Activated CD4-positive, alpha-beta T cell treated with anti-CD3 and anti-CD28 coated beads, Interleukin-2, amount 10 ng/mL, durations not matched to agents 24 days and 14 days (primary cell): ENCODE measurements around the gene HLF. TPM values are rescaled to one million over a fixed set of nuclear protein-coding genes. Genes with fewer than 3 reads are reported as not detected.
"Not testable (repeated sequence)": the region's sequence is repeated elsewhere in the genome, so short reads cannot be mapped to it uniquely, and the experiment has no call there.

Source experiments
- DNase-seq: peaks from one replicate; pipeline ENCODE4 v3.0.0; 2022
- H3K27ac Mint-ChIP-seq: one replicate; pipeline ENCODE4 v1.8.0; 2022; ENCODE audit warnings: mild to moderate bottlenecking, mixed read lengths
- H3K27me3 Mint-ChIP-seq: one replicate; pipeline ENCODE4 v1.8.0; 2022; ENCODE audit warnings: mixed read lengths
- H3K36me3 Mint-ChIP-seq: one replicate; pipeline ENCODE4 v1.8.0; 2022; ENCODE audit warnings: low read depth, mild to moderate bottlenecking, mixed read lengths
- H3K4me1 Mint-ChIP-seq: one replicate; pipeline ENCODE4 v1.8.0; 2021; ENCODE audit warnings: mixed read lengths
- H3K4me3 Mint-ChIP-seq: one replicate; pipeline ENCODE4 v1.8.0; 2022; ENCODE audit warnings: mild to moderate bottlenecking, moderate library complexity, mixed read lengths
- H3K9me3 Mint-ChIP-seq: one replicate; pipeline ENCODE4 v1.8.0; 2021; ENCODE audit warnings: mixed read lengths
- intact Hi-C: fragments of 100-400 bp; cut with micrococcal nuclease; formaldehyde crosslinking; loops from one replicate; pipeline ENCODE4 v1.15.1; 2023
- total RNA-seq: library from RNA; stranded (reverse); gene quantifications from 2 replicates; pipeline ENCODE4 v1.2.3, GENCODE V29; 2022

HLF gene
- total RNA-seq, 1 donor from 2014 or later, result 1.3 TPM

GRCh38 chr17:55320594-55321426 is 56.0 kb downstream of the HLF start:
- H3K27me3 Mint-ChIP-seq, result peaks cover 2% of the 10 kb centered on the region
- peaks cover 4% of the 10 kb centered on the region for H3K4me1 Mint-ChIP-seq
- H3K4me3 Mint-ChIP-seq, result no peak overlapping the region
- H3K27ac Mint-ChIP-seq, result no peak overlapping the region
- H3K36me3 Mint-ChIP-seq, result no peaks in the 10 kb centered on the region
- DNase-seq, result no peak
- no peaks in the 10 kb centered on the region for H3K9me3 Mint-ChIP-seq
- intact Hi-C loops, result no loop called here

- Mint-ChIP-seq H3K4me3 (no peak overlapping the region), H3K4me1 (no peaks in the 10 kb centered on the region), H3K27ac (no peak overlapping the region), H3K27me3 (peaks cover 2% of the 10 kb centered on the region), H3K9me3 (no peaks in the 10 kb centered on the region), H3K36me3 (no peaks in the 10 kb centered on the region)
- no peak for DNase-seq
- intact Hi-C loops, result no loop called here
Measured at GRCh38 chr17:55321427-55322060, 56.8 kb downstream of the HLF start.

- no peaks in the 10 kb centered on the region for H3K36me3 Mint-ChIP-seq
- H3K4me1 Mint-ChIP-seq, result no peaks in the 10 kb centered on the region
- H3K4me3 Mint-ChIP-seq, result no peak overlapping the region
- H3K9me3 Mint-ChIP-seq, result no peaks in the 10 kb centered on the region
- no peak overlapping the region for H3K27ac Mint-ChIP-seq
- no peak for DNase-seq
- intact Hi-C loops, result no loop called here
- H3K27me3 Mint-ChIP-seq, result peaks cover 2% of the 10 kb centered on the region
Measured at GRCh38 chr17:55322453-55322985, 57.8 kb downstream of the HLF start.

GRCh38 chr17:55323518-55324295 is 58.9 kb downstream of the HLF start:
- Mint-ChIP-seq H3K27ac (no peak overlapping the region), H3K4me1 (no peaks in the 10 kb centered on the region), H3K27me3 (peaks cover 6% of the 10 kb centered on the region), H3K9me3 (no peaks in the 10 kb centered on the region), H3K4me3 (no peak overlapping the region), H3K36me3 (no peaks in the 10 kb centered on the region)
- intact Hi-C loops, result no loop called here
- DNase-seq, result no peak

- intact Hi-C loops, result no loop called here
- no peak overlapping the region for H3K27ac Mint-ChIP-seq
- no peaks in the 10 kb centered on the region for H3K4me1 Mint-ChIP-seq
- H3K4me3 Mint-ChIP-seq, result no peak overlapping the region
- peaks cover 8% of the 10 kb centered on the region for H3K27me3 Mint-ChIP-seq
- no peaks in the 10 kb centered on the region for H3K9me3 Mint-ChIP-seq
- DNase-seq, result no peak
- no peaks in the 10 kb centered on the region for H3K36me3 Mint-ChIP-seq
Measured at GRCh38 chr17:55324296-55324978, 59.7 kb downstream of the HLF start.

GRCh38 chr17:55325406-55325805 is 60.6 kb downstream of the HLF start:
- DNase-seq, result no peak
- Mint-ChIP-seq H3K27me3 (peaks cover 9% of the 10 kb centered on the region), H3K9me3 (no peaks in the 10 kb centered on the region), H3K36me3 (no peaks in the 10 kb centered on the region), H3K4me3 (no peak overlapping the region), H3K4me1 (no peaks in the 10 kb centered on the region), H3K27ac (no peak overlapping the region)
- intact Hi-C loops, result no loop called here

- no peak for DNase-seq
Measured at GRCh38 chr17:55326030-55326429, 61.3 kb downstream of the HLF start.

GRCh38 chr17:55327225-55328088 is 62.7 kb downstream of the HLF start:
- no peak overlapping the region for H3K4me3 Mint-ChIP-seq

More at GRCh38 chr17:55326030-55326429, 61.3 kb downstream of the HLF start:
- no peak overlapping the region for H3K27ac Mint-ChIP-seq
- peaks cover 11% of the 10 kb centered on the region for H3K27me3 Mint-ChIP-seq
- no peak overlapping the region for H3K4me3 Mint-ChIP-seq
- intact Hi-C loops, result no loop called here
- H3K9me3 Mint-ChIP-seq, result no peaks in the 10 kb centered on the region
- no peaks in the 10 kb centered on the region for H3K4me1 Mint-ChIP-seq
- H3K36me3 Mint-ChIP-seq, result no peaks in the 10 kb centered on the region

GRCh38 chr17:55328514-55328913 is 63.8 kb downstream of the HLF start:
- H3K36me3 Mint-ChIP-seq, DNase-seq, intact Hi-C loops, H3K4me3 Mint-ChIP-seq, H3K4me1 Mint-ChIP-seq, H3K27ac Mint-ChIP-seq, H3K9me3 Mint-ChIP-seq: not testable (repeated sequence)
- peaks cover 13% of the 10 kb centered on the region for H3K27me3 Mint-ChIP-seq

More at GRCh38 chr17:55327225-55328088, 62.7 kb downstream of the HLF start:
- peaks cover 13% of the 10 kb centered on the region for H3K27me3 Mint-ChIP-seq
- H3K4me1 Mint-ChIP-seq, result no peaks in the 10 kb centered on the region
- no peak for DNase-seq
- no peaks in the 10 kb centered on the region for H3K9me3 Mint-ChIP-seq
- intact Hi-C loops, result no loop called here
- no peak overlapping the region for H3K27ac Mint-ChIP-seq
- H3K36me3 Mint-ChIP-seq, result no peaks in the 10 kb centered on the region

GRCh38 chr17:55330344-55330933 is 65.7 kb downstream of the HLF start:
- Mint-ChIP-seq H3K4me1 (no peaks in the 10 kb centered on the region), H3K27ac (no peak overlapping the region), H3K36me3 (no peaks in the 10 kb centered on the region), H3K27me3 (peaks cover 19% of the 10 kb centered on the region), H3K9me3 (no peaks in the 10 kb centered on the region), H3K4me3 (no peak overlapping the region)
- intact Hi-C loops, result no loop called here
- no peak for DNase-seq

- no peak overlapping the region for H3K4me3 Mint-ChIP-seq
- no peaks in the 10 kb centered on the region for H3K4me1 Mint-ChIP-seq
- H3K27ac Mint-ChIP-seq, result no peak overlapping the region
- no peak for DNase-seq
- peaks cover 30% of the 10 kb centered on the region for H3K27me3 Mint-ChIP-seq
- H3K9me3 Mint-ChIP-seq, result no peaks in the 10 kb centered on the region
- intact Hi-C loops, result no loop called here
- no peaks in the 10 kb centered on the region for H3K36me3 Mint-ChIP-seq
Measured at GRCh38 chr17:55332296-55333041, 67.7 kb downstream of the HLF start.

- peaks cover 34% of the 10 kb centered on the region for H3K27me3 Mint-ChIP-seq
- no peak for DNase-seq
- no peak overlapping the region for H3K27ac Mint-ChIP-seq
- intact Hi-C loops, result no loop called here
- no peak overlapping the region for H3K4me3 Mint-ChIP-seq
- H3K4me1 Mint-ChIP-seq, result no peaks in the 10 kb centered on the region
- H3K9me3 Mint-ChIP-seq, result peaks cover 4% of the 10 kb centered on the region
- H3K36me3 Mint-ChIP-seq, result no peaks in the 10 kb centered on the region
Measured at GRCh38 chr17:55334285-55334684, 69.5 kb downstream of the HLF start.
